HepG2 (cell line): ENCODE data around the gene CSNK1G3. TPM values are rescaled to one million over a fixed set of nuclear protein-coding genes. Genes with fewer than 3 reads are reported as not detected.

Source experiments
- ATAC-seq: fragments of 200-7000 bp; cut with Tn5 transposase; 3 replicates; pipeline ENCODE4 v1.9.1; 2020; ENCODE audit warnings: mild to moderate bottlenecking, moderate library complexity
- BruUV-seq: library from RNA; stranded (reverse); fragments of 400-500 nt; replicated peaks from 2 replicates; lab custom pipeline; 2021; lab: Mats Ljungman, UMichigan
- CTCF ChIA-PET: fragments of 300-600 bp; formaldehyde crosslinking; extraction: SDS; loops from one replicate; lab custom pipeline; 2021; ENCODE audit warnings: low total read pairs, inconsistent platforms, low intra/inter-chr PET ratio; lab: Yijun Ruan, JAX
- POLR2A ChIA-PET: fragments of 350-600 bp; sonication (Branson Sonifier 250); formaldehyde crosslinking; loops from one replicate; lab custom pipeline; 2020; ENCODE audit warnings: antibody characterized with exemption, inconsistent platforms; lab: Yijun Ruan, JAX
- DNase-seq: peaks from one replicate; pipeline ENCODE4 v3.0.0-alpha.2; 2015; ENCODE audit warnings: low spot score
- FAIRE-seq: peaks from 3 replicates; lab custom pipeline; 2011; peaks lifted over from hg19 to GRCh38; lab: Jason Lieb, UNC
- H2AFZ ChIP-seq: one replicate; pipeline ENCODE4 v1.6.1; 2011; ENCODE audit warnings: low read length, inconsistent platforms
- H3K27ac ChIP-seq: fragments of 300-600 bp; 3 replicates; pipeline ENCODE4 v1.8.0; 2011; ENCODE audit warnings: mixed run types, mild to moderate bottlenecking, mixed read lengths, low read length, inconsistent platforms; ENCODE audit not compliant: insufficient read depth; ENCODE audit errors: extremely low read length
- H3K27me3 ChIP-seq, 2 experiments: fragments of 200-600 bp in 1 of 2; 2 replicates in 1 of 2; 3 replicates in 1 of 2; pipeline versions ENCODE4 v1.6.0 to v1.8.0; 2011; ENCODE audit warnings: low read length in 2 of 2, mild to moderate bottlenecking in 2 of 2, moderate library complexity in 2 of 2, inconsistent platforms in 1 of 2; ENCODE audit not compliant: insufficient read depth in 2 of 2, control insufficient read depth in 1 of 2
- H3K36me3 ChIP-seq, 2 experiments: fragments of 200-600 bp in 1 of 2; replicated peaks in 1 of 2; 2 replicates in 1 of 2; 3 replicates in 1 of 2; pipeline versions ENCODE4 v1.5.1 to v1.8.0; 2011; ENCODE audit warnings: low read length in 2 of 2, inconsistent platforms in 1 of 2; ENCODE audit not compliant: insufficient read depth in 2 of 2, control insufficient read depth in 1 of 2
- H3K4me1 ChIP-seq: 2 replicates; pipeline ENCODE4 v1.5.1; 2012; ENCODE audit warnings: low read length, inconsistent platforms; ENCODE audit not compliant: insufficient read depth
- H3K4me2 ChIP-seq: 2 replicates; pipeline ENCODE4 v1.6.0; 2011; ENCODE audit warnings: low read depth, low read length, inconsistent platforms
- H3K4me3 ChIP-seq, 3 experiments: fragments of 200-600 bp in 1 of 3; sonication (generic), shearing (Covaris generic) in 1 of 3; replicated peaks in 1 of 3; 2 replicates each; pipeline ENCODE4 v1.5.1; 2011 to 2016; ENCODE audit warnings: low read length in 3 of 3, inconsistent platforms in 2 of 3, low read depth in 2 of 3, mild to moderate bottlenecking in 2 of 3, control low read depth in 1 of 3, mixed read lengths in 1 of 3; ENCODE audit not compliant: insufficient read depth in 1 of 3
- H3K79me2 ChIP-seq: one replicate; pipeline ENCODE4 v1.6.1; 2011; ENCODE audit warnings: low read length, inconsistent platforms; ENCODE audit not compliant: insufficient read depth
- H3K9ac ChIP-seq: 2 replicates; pipeline ENCODE4 v1.6.0; 2011; ENCODE audit warnings: mild to moderate bottlenecking, low read depth, low read length, inconsistent platforms; ENCODE audit not compliant: insufficient read depth
- H3K9me3 ChIP-seq: 2 replicates; pipeline ENCODE4 v1.5.1; 2012; ENCODE audit warnings: mild to moderate bottlenecking, low read length
- H4K20me1 ChIP-seq: 2 replicates; pipeline ENCODE4 v1.6.0; 2011; ENCODE audit warnings: inconsistent platforms, mild to moderate bottlenecking, low read length, moderate library complexity; ENCODE audit not compliant: insufficient read depth
- EP300 ChIP-seq, 3 experiments: sonication (generic) in 1 of 3; formaldehyde crosslinking in 1 of 3; IDR thresholded peaks; 2 replicates each; pipeline versions ENCODE4 v1.5.1 to v1.6.1; 2011 to 2020; ENCODE audit warnings: low read depth in 2 of 3, low read length in 2 of 3, borderline replicate concordance in 1 of 3, improper control_type of control experiment in 1 of 3, mild to moderate bottlenecking in 1 of 3, missing genetic modification reagents in 1 of 3, moderate library complexity in 1 of 3
- GLI4 ChIP-seq: sonication (generic); formaldehyde crosslinking; IDR thresholded peaks from 2 replicates; pipeline ENCODE4 v1.5.1; 2020; ENCODE audit warnings: missing genetic modification reagents, mild to moderate bottlenecking, moderate library complexity, borderline replicate concordance
- HNF1A ChIP-seq, 2 experiments: sonication (generic) in 1 of 2; formaldehyde crosslinking in 1 of 2; IDR thresholded peaks; 2 replicates each; pipeline versions ENCODE4 v1.4.0 to v1.6.1; 2016 to 2020; ENCODE audit warnings: borderline replicate concordance in 1 of 2, low read depth in 1 of 2, mild to moderate bottlenecking in 1 of 2, missing genetic modification reagents in 1 of 2
- ZBTB1 ChIP-seq: sonication (generic); formaldehyde crosslinking; IDR thresholded peaks from 2 replicates; pipeline ENCODE4 v1.4.0; 2020; ENCODE audit warnings: missing genetic modification reagents, borderline replicate concordance
- ZNF558 ChIP-seq: sonication (generic); formaldehyde crosslinking; IDR thresholded peaks from 2 replicates; pipeline ENCODE4 v1.9.0; 2022; ENCODE audit warnings: mild to moderate bottlenecking, missing genetic modification reagents, borderline replicate concordance
- ZNF703 ChIP-seq: sonication (generic); formaldehyde crosslinking; IDR thresholded peaks from 2 replicates; pipeline ENCODE4 v1.5.1; 2020; ENCODE audit warnings: missing genetic modification reagents, mild to moderate bottlenecking, moderate library complexity, borderline replicate concordance
- ZNF839 ChIP-seq: sonication (generic); formaldehyde crosslinking; IDR thresholded peaks from 2 replicates; pipeline ENCODE4 v1.4.0; 2020; ENCODE audit warnings: missing genetic modification reagents, mild to moderate bottlenecking, borderline replicate concordance
- WGBS: methylation state at CpG from one replicate; pipeline ENCODE4 v1.1.6; 2017; ENCODE audit warnings: low lambda C conversion rate; 5-methylcytosine and 5-hydroxymethylcytosine counted together
- in situ Hi-C: cut with HindIII; loops from 2 replicates; pipeline ENCODE4 v1.10.0; 2017; ENCODE audit warnings: low pct_unique_long_range_greater_than_20kb; ENCODE audit not compliant: extremely low pct_ligation_motif_present
- intact Hi-C: fragments of 100-400 bp; cut with micrococcal nuclease; formaldehyde crosslinking; loops from one replicate; pipeline ENCODE4 v1.10.0; 2022; ENCODE audit not compliant: unreplicated experiment
- polyA plus RNA-seq, 8 experiments: library from polyadenylated mRNA; depleted of rRNA in 3 of 8; stranded (reverse) in 7 of 8; unstranded in 1 of 8; fragments of >200 nt; fragmentation: Illumina TruSeq in 4 of 8; extraction: Trizol in 4 of 8; gene quantifications; 2 replicates each; pipeline versions ENCODE4 v1.2.1 to v1.2.3, GENCODE V29; 2011 to 2016; ENCODE audit warnings: low read depth in 4 of 8, missing spikeins in 1 of 8, mixed read lengths in 1 of 8; ENCODE audit not compliant: insufficient read depth in 1 of 8
- total RNA-seq, 5 experiments: library from RNA; depleted of rRNA; stranded (reverse); fragments of >200 nt; fragmentation: Illumina TruSeq; extraction: Trizol; gene quantifications; 2 replicates each; pipeline ENCODE4 v1.2.3, GENCODE V29; 2016; ENCODE audit warnings: low read depth in 1 of 5
- TF ChIP-seq, protein P1 (sequence below): sonication (generic); formaldehyde crosslinking; IDR thresholded peaks from 2 replicates; pipeline ENCODE4 v1.4.0; 2020; ENCODE audit warnings: mild to moderate bottlenecking, missing genetic modification reagents
- TF ChIP-seq, protein P2 (sequence below): sonication (generic); formaldehyde crosslinking; IDR thresholded peaks from 2 replicates; pipeline ENCODE4 v1.4.0; 2020; ENCODE audit warnings: missing genetic modification reagents, borderline replicate concordance

CSNK1G3 gene
- total and polyA plus RNA-seq, 2 of the 13 experiments (the other 11 are each of a cell fraction or from before 2014, with no cell fraction given), result 11.3 to 31.5 TPM

- no peak overlapping the region for H3K4me3 ChIP-seq
- H3K9ac ChIP-seq, result no peak overlapping the region
- POLR2A ChIA-PET, result no interaction called here
- no peak for TF ChIP-seq ZNF703 (CRISPR knock-in tag)
- no peak for TF ChIP-seq ZBTB1 (CRISPR knock-in tag)
- TF ChIP-seq ZNF839 (CRISPR knock-in tag), result no peak
- TF ChIP-seq HNF1A (IDR thresholded peaks at IDR 0.05; ENCODE audit: low read depth), result no peak
- no peak for TF ChIP-seq HNF1A (CRISPR knock-in tag; IDR thresholded peaks at IDR 0.05; ENCODE audit: borderline replicate concordance)
- TF ChIP-seq, protein P1, sequence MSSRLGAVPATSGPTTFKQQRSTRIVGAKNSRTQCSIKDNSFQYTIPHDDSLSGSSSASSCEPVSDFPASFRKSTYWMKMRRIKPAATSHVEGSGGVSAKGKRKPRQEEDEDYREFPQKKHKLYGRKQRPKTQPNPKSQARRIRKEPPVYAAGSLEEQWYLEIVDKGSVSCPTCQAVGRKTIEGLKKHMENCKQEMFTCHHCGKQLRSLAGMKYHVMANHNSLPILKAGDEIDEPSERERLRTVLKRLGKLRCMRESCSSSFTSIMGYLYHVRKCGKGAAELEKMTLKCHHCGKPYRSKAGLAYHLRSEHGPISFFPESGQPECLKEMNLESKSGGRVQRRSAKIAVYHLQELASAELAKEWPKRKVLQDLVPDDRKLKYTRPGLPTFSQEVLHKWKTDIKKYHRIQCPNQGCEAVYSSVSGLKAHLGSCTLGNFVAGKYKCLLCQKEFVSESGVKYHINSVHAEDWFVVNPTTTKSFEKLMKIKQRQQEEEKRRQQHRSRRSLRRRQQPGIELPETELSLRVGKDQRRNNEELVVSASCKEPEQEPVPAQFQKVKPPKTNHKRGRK, result no peak
- TF ChIP-seq GLI4 (CRISPR knock-in tag), result no peak
- no peak for TF ChIP-seq ZNF558 (CRISPR knock-in tag)
- TF ChIP-seq, protein P2, sequence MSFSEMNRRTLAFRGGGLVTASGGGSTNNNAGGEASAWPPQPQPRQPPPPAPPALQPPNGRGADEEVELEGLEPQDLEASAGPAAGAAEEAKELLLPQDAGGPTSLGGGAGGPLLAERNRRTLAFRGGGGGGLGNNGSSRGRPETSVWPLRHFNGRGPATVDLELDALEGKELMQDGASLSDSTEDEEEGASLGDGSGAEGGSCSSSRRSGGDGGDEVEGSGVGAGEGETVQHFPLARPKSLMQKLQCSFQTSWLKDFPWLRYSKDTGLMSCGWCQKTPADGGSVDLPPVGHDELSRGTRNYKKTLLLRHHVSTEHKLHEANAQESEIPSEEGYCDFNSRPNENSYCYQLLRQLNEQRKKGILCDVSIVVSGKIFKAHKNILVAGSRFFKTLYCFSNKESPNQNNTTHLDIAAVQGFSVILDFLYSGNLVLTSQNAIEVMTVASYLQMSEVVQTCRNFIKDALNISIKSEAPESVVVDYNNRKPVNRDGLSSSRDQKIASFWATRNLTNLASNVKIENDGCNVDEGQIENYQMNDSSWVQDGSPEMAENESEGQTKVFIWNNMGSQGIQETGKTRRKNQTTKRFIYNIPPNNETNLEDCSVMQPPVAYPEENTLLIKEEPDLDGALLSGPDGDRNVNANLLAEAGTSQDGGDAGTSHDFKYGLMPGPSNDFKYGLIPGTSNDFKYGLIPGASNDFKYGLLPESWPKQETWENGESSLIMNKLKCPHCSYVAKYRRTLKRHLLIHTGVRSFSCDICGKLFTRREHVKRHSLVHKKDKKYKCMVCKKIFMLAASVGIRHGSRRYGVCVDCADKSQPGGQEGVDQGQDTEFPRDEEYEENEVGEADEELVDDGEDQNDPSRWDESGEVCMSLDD (CRISPR knock-in tag), result no peak
- no peak for TF ChIP-seq EP300 (IDR thresholded peaks at IDR 0.05; ENCODE audit: low read depth in 2 of 2, low read length in 2 of 2)
- no peak for TF ChIP-seq EP300 (CRISPR knock-in tag; IDR thresholded peaks at IDR 0.05; ENCODE audit: borderline replicate concordance)
- FAIRE-seq (no peak), ATAC-seq (no peak), DNase-seq (no peak)
- no peaks in the 10 kb centered on the region for H3K36me3 ChIP-seq
- in situ Hi-C loops, result no loop called here
- no peak overlapping the region for H3K4me2 ChIP-seq
- WGBS, result 0% methylated on average over 2 of the region's 2 CpGs
- H4K20me1 ChIP-seq, result no peaks in the 10 kb centered on the region
- H3K27ac ChIP-seq, result no peak overlapping the region
- CTCF ChIA-PET, result no interaction called here
- H3K79me2 ChIP-seq, result no peaks in the 10 kb centered on the region
- intact Hi-C loops, result no loop called here
- no peaks in the 10 kb centered on the region for H3K4me1 ChIP-seq
- no peaks in the 10 kb centered on the region for H3K9me3 ChIP-seq
- H3K27me3 ChIP-seq, result no peaks in the 10 kb centered on the region
- BruUV-seq, result no TSS peak
- H2AFZ ChIP-seq, result no peak overlapping the region
These were observed 127.3 kb downstream of the CSNK1G3 start for GRCh38 chr5:123639244-123639643.
